Parathyroid adenoma (tissue), 2 donors: ENCODE results near the gene ZBTB37.
"Not testable (repeated sequence)": the region's sequence is repeated elsewhere in the genome, so short reads cannot be mapped to it uniquely, and the experiment has no call there.

ENCODE experiments used
- H2AFZ ChIP-seq: fragments of 300-600 bp; sonication (generic); one replicate; pipeline ENCODE4 v1.7.0; 2017; ENCODE audit warnings: antibody characterized with exemption, mild to moderate bottlenecking
- H3K27ac ChIP-seq: fragments of 300-600 bp; sonication (generic); one replicate; pipeline ENCODE4 v1.7.0; 2017
- H3K27me3 ChIP-seq: fragments of 300-600 bp; sonication (generic); one replicate; pipeline ENCODE4 v1.7.0; 2017; ENCODE audit warnings: low read length; ENCODE audit not compliant: control insufficient read depth, insufficient read depth
- H3K36me3 ChIP-seq: fragments of 300-600 bp; sonication (generic); one replicate; pipeline ENCODE4 v1.7.0; 2017; ENCODE audit warnings: low read length; ENCODE audit not compliant: control insufficient read depth, insufficient read depth
- H3K4me1 ChIP-seq: fragments of 300-600 bp; sonication (generic); one replicate; pipeline ENCODE4 v1.7.0; 2017; ENCODE audit warnings: control low read depth
- H3K4me2 ChIP-seq: fragments of 300-600 bp; sonication (generic); one replicate; pipeline ENCODE4 v1.7.0; 2017; ENCODE audit warnings: low read length
- H3K4me3 ChIP-seq: fragments of 300-600 bp; sonication (generic); one replicate; pipeline ENCODE4 v1.7.0; 2017; ENCODE audit warnings: low read depth, low read length
- H3K79me2 ChIP-seq: fragments of 300-600 bp; sonication (generic); one replicate; pipeline ENCODE4 v1.7.0; 2017; ENCODE audit warnings: control low read depth
- H3K9ac ChIP-seq: fragments of 300-600 bp; sonication (generic); one replicate; pipeline ENCODE4 v1.7.0; 2017; ENCODE audit warnings: mild to moderate bottlenecking
- H3K9me3 ChIP-seq: fragments of 300-600 bp; sonication (generic); one replicate; pipeline ENCODE4 v1.7.0; 2017; ENCODE audit warnings: low read length; ENCODE audit not compliant: control insufficient read depth
- CTCF ChIP-seq: fragments of 300-600 bp; sonication (generic); IDR thresholded peaks from one replicate; pipeline ENCODE4 v1.7.0; 2017; ENCODE audit warnings: antibody characterized with exemption, mild to moderate bottlenecking
- donor health status: primary hyperparathyroidism.

ZBTB37 gene

GRCh38 chr1:173878251-173878650, 10.1 kb downstream of the ZBTB37 start:
- H3K27ac ChIP-seq = no peak overlapping the region
- no peak overlapping the region for H3K4me2 ChIP-seq
- H2AFZ ChIP-seq = no peak overlapping the region
- H3K27me3 ChIP-seq = no peaks in the 10 kb centered on the region
- no peak overlapping the region for H3K4me3 ChIP-seq
- no peak for TF ChIP-seq CTCF
- H3K9ac ChIP-seq = no peak overlapping the region
- H3K9me3 ChIP-seq = no peaks in the 10 kb centered on the region
- no peaks in the 10 kb centered on the region for H3K4me1 ChIP-seq
- no peaks in the 10 kb centered on the region for H3K79me2 ChIP-seq
- no peaks in the 10 kb centered on the region for H3K36me3 ChIP-seq

DNA sequence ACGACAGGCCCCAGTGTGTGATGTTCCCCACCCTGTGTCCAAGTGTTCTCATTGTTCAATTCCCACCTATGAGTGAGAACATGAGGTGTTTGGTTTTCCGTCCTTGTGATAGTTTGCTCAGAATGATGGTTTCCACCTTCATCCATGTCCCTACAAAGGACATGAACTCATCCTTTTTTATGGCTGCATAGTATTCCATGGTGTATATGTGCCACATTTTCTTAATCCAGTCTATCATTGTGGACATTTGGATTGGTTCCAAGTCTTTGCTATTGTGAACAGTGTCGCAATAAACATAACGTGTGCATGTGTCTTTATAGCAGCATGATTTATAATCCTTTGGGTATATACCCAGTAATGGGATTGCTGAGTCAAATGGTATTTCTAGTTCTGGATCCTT, 12.9 kb downstream of the ZBTB37 start:
- H3K9ac ChIP-seq, H3K9me3 ChIP-seq, H2AFZ ChIP-seq, H3K36me3 ChIP-seq, H3K4me1 ChIP-seq, H3K4me2 ChIP-seq, H3K27me3 ChIP-seq, H3K27ac ChIP-seq, H3K4me3 ChIP-seq, H3K79me2 ChIP-seq: not testable (repeated sequence)

DNA sequence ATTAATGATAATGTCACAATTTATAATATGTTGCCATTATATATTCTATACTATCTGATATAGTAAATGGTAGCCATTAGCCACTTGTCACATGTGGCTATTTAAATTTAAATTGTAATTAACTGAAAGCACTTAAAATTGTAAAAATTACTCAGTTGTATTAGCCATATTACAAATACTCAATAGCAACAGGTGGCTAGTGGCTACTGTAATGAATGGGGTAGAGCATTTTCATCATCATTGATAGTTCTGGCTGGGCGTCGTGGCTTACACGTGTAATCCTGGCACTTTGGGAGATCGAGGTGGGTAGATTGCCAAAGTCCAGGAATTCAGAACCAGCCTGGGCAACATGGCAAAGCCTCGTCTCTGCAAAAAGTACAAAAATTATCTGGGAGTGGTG, 16.5 kb downstream of the ZBTB37 start:
- H3K79me2 ChIP-seq = peaks cover 5% of the 10 kb centered on the region
- no peak for TF ChIP-seq CTCF
- H2AFZ ChIP-seq = no peak overlapping the region
- H3K4me2 ChIP-seq = no peak overlapping the region
- no peak overlapping the region for H3K27ac ChIP-seq
- no peak overlapping the region for H3K9ac ChIP-seq
- no peaks in the 10 kb centered on the region for H3K9me3 ChIP-seq
- no peaks in the 10 kb centered on the region for H3K36me3 ChIP-seq
- H3K27me3 ChIP-seq = no peaks in the 10 kb centered on the region
- no peaks in the 10 kb centered on the region for H3K4me1 ChIP-seq
- no peak overlapping the region for H3K4me3 ChIP-seq

DNA sequence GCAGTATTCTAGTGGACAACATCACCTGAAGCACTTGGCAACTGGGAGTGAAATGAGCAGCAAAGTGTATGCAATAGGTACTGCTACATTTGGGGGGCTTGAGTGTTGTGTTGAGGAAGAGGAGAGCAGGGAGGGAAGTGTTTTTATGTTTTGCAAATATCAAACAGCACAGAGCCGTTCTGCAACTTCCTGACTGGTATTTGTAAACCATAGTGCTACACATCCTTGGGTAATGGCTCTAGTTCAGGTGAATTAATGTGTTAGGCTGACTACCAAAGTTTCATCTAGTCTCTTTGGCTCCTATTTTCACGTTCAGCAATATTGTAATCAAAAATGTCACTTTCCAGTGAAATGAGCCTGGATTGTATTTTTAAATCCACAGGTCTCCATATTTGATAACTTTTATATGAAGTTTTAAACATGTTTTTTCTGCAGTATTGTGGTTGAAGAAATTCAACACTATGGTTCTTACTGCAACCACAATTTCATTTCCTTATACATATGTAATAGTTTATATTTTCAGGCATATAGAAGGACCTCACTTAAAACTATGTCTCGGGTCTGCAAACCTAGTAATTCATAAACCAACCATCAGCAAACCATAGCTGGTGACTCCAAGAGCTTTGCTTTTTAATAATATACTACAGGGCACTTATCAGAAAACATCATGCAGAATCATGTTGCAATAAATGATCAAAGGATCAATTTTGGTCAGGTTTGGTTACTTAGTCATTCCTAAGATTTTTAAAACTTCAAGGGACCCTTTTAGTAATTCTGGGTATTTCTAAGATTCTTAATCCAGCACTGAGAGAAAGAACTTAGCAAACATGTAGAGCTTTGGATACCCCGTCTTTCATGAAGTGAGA, 18.8 kb downstream of the ZBTB37 start:
- no peaks in the 10 kb centered on the region for H3K9me3 ChIP-seq
- H3K27me3 ChIP-seq = no peaks in the 10 kb centered on the region
- no peak overlapping the region for H3K4me2 ChIP-seq
- no peak overlapping the region for H3K9ac ChIP-seq
- H3K4me3 ChIP-seq = no peak overlapping the region
- H2AFZ ChIP-seq = no peak overlapping the region
- H3K36me3 ChIP-seq = no peaks in the 10 kb centered on the region
- no peak for TF ChIP-seq CTCF
- H3K27ac ChIP-seq = no peak overlapping the region
- peaks cover 5% of the 10 kb centered on the region for H3K79me2 ChIP-seq
- H3K4me1 ChIP-seq = no peaks in the 10 kb centered on the region

DNA sequence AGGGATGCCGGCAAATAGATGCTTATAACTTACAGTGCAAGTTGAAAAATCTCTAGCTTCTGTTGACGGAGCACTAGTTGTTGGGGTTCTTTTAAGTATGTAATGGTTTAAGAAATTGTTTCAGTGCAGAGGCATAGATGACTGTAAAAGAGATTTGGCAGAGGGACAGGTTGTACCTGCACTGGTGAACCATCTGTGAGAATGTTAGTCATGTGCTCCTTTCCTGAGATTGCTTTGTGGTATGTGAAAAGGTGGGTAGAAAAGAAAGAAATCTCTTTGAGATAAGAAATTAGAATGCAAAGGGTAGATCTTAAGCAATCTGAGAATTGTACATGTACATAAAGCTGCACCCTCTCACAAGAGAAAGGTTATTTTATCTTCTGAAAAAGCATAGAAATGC, 19.4 kb downstream of the ZBTB37 start:
- Histone ChIP-seq H3K36me3 (no peaks in the 10 kb centered on the region), H3K4me2 (no peak overlapping the region), H3K27me3 (no peaks in the 10 kb centered on the region), H3K79me2 (peaks cover 5% of the 10 kb centered on the region), H3K4me3 (no peak overlapping the region), H3K9ac (no peak overlapping the region), H3K4me1 (no peaks in the 10 kb centered on the region), H3K27ac (no peak overlapping the region), H3K9me3 (no peaks in the 10 kb centered on the region), H2AFZ (no peak overlapping the region)
- TF ChIP-seq CTCF = no peak
